GM12878 (cell line): ENCODE results near the gene RINL. TPM values are rescaled to one million over a fixed set of nuclear protein-coding genes. Genes with fewer than 3 reads are reported as not detected.
"Not testable (repeated sequence)": the region's sequence is repeated elsewhere in the genome, so short reads cannot be mapped to it uniquely, and the experiment has no call there.

ENCODE experiments used
- ATAC-seq: fragments of 200-7000 bp; cut with Tn5 transposase; 3 replicates; pipeline ENCODE4 v1.9.1; 2020; ENCODE audit warnings: mild to moderate bottlenecking, moderate library complexity
- BruUV-seq: library from RNA; stranded (reverse); fragments of 400-500 nt; replicated peaks from 2 replicates; lab custom pipeline; 2021; lab: Mats Ljungman, UMichigan
- CTCF ChIA-PET: fragments of 300-600 bp; sonication (Branson Sonifier 250); formaldehyde crosslinking; extraction: SDS; loops from one replicate; lab custom pipeline; 2021; ENCODE audit warnings: inconsistent platforms; lab: Yijun Ruan, JAX
- POLR2A ChIA-PET: fragments of 350-600 bp; formaldehyde crosslinking; extraction: SDS; loops from one replicate; lab custom pipeline; 2021; ENCODE audit warnings: inconsistent platforms; lab: Charles Lee
- RAD21 ChIA-PET: fragments of 300-600 bp; sonication (Branson Sonifier 250); formaldehyde crosslinking; loops from one replicate; lab custom pipeline; 2023; ENCODE audit warnings: antibody characterized with exemption; ENCODE audit not compliant: unreplicated experiment; lab: Charles Lee
- SMC1A ChIA-PET: fragments of 300-600 bp; sonication (Branson Sonifier 250); formaldehyde crosslinking; loops from one replicate; lab custom pipeline; 2023; ENCODE audit not compliant: unreplicated experiment, uncharacterized antibody; lab: Charles Lee
- DNase-seq: peaks from one replicate; pipeline ENCODE4 v3.0.0-alpha.2; 2011; ENCODE audit warnings: low read depth, low spot score
- FAIRE-seq: peaks from 3 replicates; lab custom pipeline; 2011; peaks lifted over from hg19 to GRCh38; lab: Jason Lieb, UNC
- H2AFZ ChIP-seq: 2 replicates; pipeline ENCODE4 v1.6.0; 2011; ENCODE audit warnings: low read depth, low read length, control low read depth; ENCODE audit not compliant: control insufficient read depth
- H3K27ac ChIP-seq: 2 replicates; pipeline ENCODE4 v1.5.1; 2011; ENCODE audit warnings: control low read depth; ENCODE audit not compliant: control insufficient read depth, insufficient read depth
- H3K27me3 ChIP-seq, 2 experiments: replicated peaks in 1 of 2; 2 replicates each; pipeline versions ENCODE4 v1.6.0 to v1.6.1; 2011; ENCODE audit warnings: low read length in 1 of 2; ENCODE audit not compliant: control insufficient read depth in 2 of 2, insufficient read depth in 2 of 2
- H3K36me3 ChIP-seq, 2 experiments: 2 replicates each; pipeline ENCODE4 v1.5.1; 2011; ENCODE audit warnings: low read length in 1 of 2; ENCODE audit not compliant: control insufficient read depth in 2 of 2, insufficient read depth in 2 of 2
- H3K4me1 ChIP-seq: 2 replicates; pipeline ENCODE4 v1.6.1; 2011; ENCODE audit warnings: mild to moderate bottlenecking, low read length, moderate library complexity, mixed read lengths; ENCODE audit not compliant: control insufficient read depth, insufficient read depth
- H3K4me2 ChIP-seq: 2 replicates; pipeline ENCODE4 v1.6.0; 2011; ENCODE audit warnings: control low read depth; ENCODE audit not compliant: control insufficient read depth, insufficient read depth
- H3K4me3 ChIP-seq: fragments of 200-600 bp; sonication (generic); 2 replicates; pipeline ENCODE4 v1.5.1; 2016
- H3K79me2 ChIP-seq: 2 replicates; pipeline ENCODE4 v1.6.0; 2011; ENCODE audit warnings: low read length; ENCODE audit not compliant: control insufficient read depth, insufficient read depth
- H3K9ac ChIP-seq: 2 replicates; pipeline ENCODE4 v1.8.0; 2011; ENCODE audit warnings: low read length, control low read depth, mixed read lengths; ENCODE audit not compliant: control insufficient read depth, insufficient read depth
- H3K9me3 ChIP-seq: replicated peaks from 3 replicates; pipeline ENCODE4 v1.5.1; 2011; ENCODE audit warnings: mild to moderate bottlenecking, low read length; ENCODE audit not compliant: control insufficient read depth, insufficient read depth
- H4K20me1 ChIP-seq: 2 replicates; pipeline ENCODE4 v1.6.0; 2011; ENCODE audit not compliant: control insufficient read depth, insufficient read depth
- CHD2 ChIP-seq: IDR thresholded peaks from 2 replicates; pipeline ENCODE4 v1.6.1; 2011; ENCODE audit warnings: low read depth, low read length, improper control_type of control experiment, borderline replicate concordance
- MYB ChIP-seq: fragments of 150-350 bp; IDR thresholded peaks from 2 replicates; pipeline ENCODE4 v1.6.1; 2014; ENCODE audit warnings: mild to moderate bottlenecking, low read depth, low read length, borderline replicate concordance
- SMC3 ChIP-seq: IDR thresholded peaks from 2 replicates; pipeline ENCODE4 v1.6.1; 2011; ENCODE audit warnings: low read length, improper control_type of control experiment, borderline replicate concordance
- SUZ12 ChIP-seq: fragments of 200-600 bp; sonication (generic); IDR thresholded peaks from one replicate; pipeline ENCODE4 v1.6.1; 2018; ENCODE audit warnings: antibody characterized with exemption, mild to moderate bottlenecking; ENCODE audit not compliant: unreplicated experiment
- ZSCAN29 ChIP-seq: fragments of 450-650 bp; IDR thresholded peaks from 2 replicates; pipeline ENCODE4 v1.6.1; 2017; ENCODE audit warnings: mild to moderate bottlenecking, moderate library complexity
- WGBS: methylation state at CpG from one replicate; pipeline ENCODE4 v1.1.6; 2016; ENCODE audit warnings: low lambda C conversion rate; ENCODE audit not compliant: insufficient replicate concordance, insufficient coverage; ENCODE audit errors: missing lambda C conversion rate; 5-methylcytosine and 5-hydroxymethylcytosine counted together
- in situ Hi-C: fragments of 300-500 bp; cut with MboI; formaldehyde crosslinking; loops from 9 replicates; pipeline ENCODE4 v1.14.3; 2018; ENCODE audit warnings: mixed read lengths
- intact Hi-C: fragments of 100-400 bp; cut with micrococcal nuclease; formaldehyde crosslinking; loops from one replicate; pipeline ENCODE4 v1.14.2; 2022; ENCODE audit not compliant: unreplicated experiment
- polyA plus RNA-seq, 11 experiments: library from polyadenylated mRNA; depleted of rRNA in 4 of 11; unstranded in 6 of 11; stranded (reverse) in 5 of 11; fragments of >200 nt; fragmentation: Nextera tagmentation in 4 of 11; fragmentation: Illumina TruSeq in 1 of 11; extraction: Ambion mirVana in 4 of 11; extraction: Trizol in 1 of 11; gene quantifications; 1 replicate in 1 of 11; 2 replicates in 10 of 11; pipeline versions ENCODE4 v1.2.1 to v1.2.3, GENCODE V29; 2011 to 2016; ENCODE audit warnings: inconsistent platforms in 2 of 11, missing spikeins in 2 of 11, low read depth in 1 of 11
- total RNA-seq, 4 experiments: library from RNA; depleted of rRNA in 3 of 4; stranded (reverse); fragments of >200 nt in 3 of 4; fragmentation: Illumina TruSeq in 1 of 4; extraction: Trizol in 1 of 4; gene quantifications; 2 replicates each; pipeline versions ENCODE4 v1.2.1 to v1.2.3, GENCODE V29; 2013 to 2021
- TF ChIP-seq, protein P1 (sequence below): fragments of 450-650 bp; IDR thresholded peaks from 2 replicates; pipeline ENCODE4 v1.6.1; 2017; ENCODE audit warnings: mild to moderate bottlenecking, moderate library complexity

RINL gene
- total and polyA plus RNA-seq, 10 of the 15 experiments (the other 5 are each of a cell fraction or from before 2014, with no cell fraction given) = 14.5 to 64.2 (median 47.6) TPM

DNA sequence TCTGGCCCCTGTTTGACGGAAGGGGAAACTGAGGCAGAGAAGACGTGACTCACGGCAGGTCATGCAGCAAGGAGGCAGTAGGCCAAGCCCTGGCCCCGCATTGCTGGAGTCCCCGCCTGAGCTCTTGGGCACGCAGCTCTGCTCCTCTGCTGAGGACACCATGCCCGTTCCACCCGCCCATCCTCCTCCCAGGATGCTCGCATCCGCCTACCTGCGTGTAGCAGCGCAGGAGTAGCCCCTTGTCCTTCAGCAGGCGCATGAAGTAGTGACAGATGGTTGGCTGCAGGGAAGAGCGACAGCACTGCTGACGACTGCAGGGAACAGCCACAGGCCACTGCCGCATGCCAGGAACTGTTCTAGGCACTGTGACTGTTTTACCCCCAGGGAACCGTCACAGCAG is 10.8 kb upstream of the RINL start:
- H3K4me2 ChIP-seq = no peak overlapping the region
- H3K36me3 ChIP-seq = no peaks in the 10 kb centered on the region; a peak in 1 of 4 replicates
- no peaks in the 10 kb centered on the region for H3K4me1 ChIP-seq
- ChIA-PET POLR2A (no interaction called here), RAD21 (interaction anchor here (1.4 kb wide), 1 partner anchor 11 kb away, joined by 8 read pairs; the partner anchor contains the start of gene RINL), SMC1A (no interaction called here), CTCF (interaction anchor here (1.3 to 5.8 kb wide), 5 partner anchors 11 to 376 kb away, joined by 8 to 62 read pairs (median 15); partner anchors contain the start of genes NFKBIB, RINL and SIRT2)
- no peaks in the 10 kb centered on the region for H3K9me3 ChIP-seq
- no peaks in the 10 kb centered on the region for H3K79me2 ChIP-seq
- no peak for ATAC-seq
- H3K27ac ChIP-seq = no peak overlapping the region
- in situ Hi-C loops = no loop called here
- FAIRE-seq = no peak
- no peak for DNase-seq
- intact Hi-C loops = loop anchor here (10.0 kb wide), 2 partner anchors 54 to 104 kb away; partner anchors contain the start of genes ECH1 and LGALS7B
- H4K20me1 ChIP-seq = no peaks in the 10 kb centered on the region
- WGBS = 87% methylated on average over 15 of the region's 17 CpGs
- no peak overlapping the region for H3K4me3 ChIP-seq
- no peak overlapping the region for H2AFZ ChIP-seq
- no TSS peak for BruUV-seq
- H3K27me3 ChIP-seq = no peaks in the 10 kb centered on the region
- TF ChIP-seq, protein P1, sequence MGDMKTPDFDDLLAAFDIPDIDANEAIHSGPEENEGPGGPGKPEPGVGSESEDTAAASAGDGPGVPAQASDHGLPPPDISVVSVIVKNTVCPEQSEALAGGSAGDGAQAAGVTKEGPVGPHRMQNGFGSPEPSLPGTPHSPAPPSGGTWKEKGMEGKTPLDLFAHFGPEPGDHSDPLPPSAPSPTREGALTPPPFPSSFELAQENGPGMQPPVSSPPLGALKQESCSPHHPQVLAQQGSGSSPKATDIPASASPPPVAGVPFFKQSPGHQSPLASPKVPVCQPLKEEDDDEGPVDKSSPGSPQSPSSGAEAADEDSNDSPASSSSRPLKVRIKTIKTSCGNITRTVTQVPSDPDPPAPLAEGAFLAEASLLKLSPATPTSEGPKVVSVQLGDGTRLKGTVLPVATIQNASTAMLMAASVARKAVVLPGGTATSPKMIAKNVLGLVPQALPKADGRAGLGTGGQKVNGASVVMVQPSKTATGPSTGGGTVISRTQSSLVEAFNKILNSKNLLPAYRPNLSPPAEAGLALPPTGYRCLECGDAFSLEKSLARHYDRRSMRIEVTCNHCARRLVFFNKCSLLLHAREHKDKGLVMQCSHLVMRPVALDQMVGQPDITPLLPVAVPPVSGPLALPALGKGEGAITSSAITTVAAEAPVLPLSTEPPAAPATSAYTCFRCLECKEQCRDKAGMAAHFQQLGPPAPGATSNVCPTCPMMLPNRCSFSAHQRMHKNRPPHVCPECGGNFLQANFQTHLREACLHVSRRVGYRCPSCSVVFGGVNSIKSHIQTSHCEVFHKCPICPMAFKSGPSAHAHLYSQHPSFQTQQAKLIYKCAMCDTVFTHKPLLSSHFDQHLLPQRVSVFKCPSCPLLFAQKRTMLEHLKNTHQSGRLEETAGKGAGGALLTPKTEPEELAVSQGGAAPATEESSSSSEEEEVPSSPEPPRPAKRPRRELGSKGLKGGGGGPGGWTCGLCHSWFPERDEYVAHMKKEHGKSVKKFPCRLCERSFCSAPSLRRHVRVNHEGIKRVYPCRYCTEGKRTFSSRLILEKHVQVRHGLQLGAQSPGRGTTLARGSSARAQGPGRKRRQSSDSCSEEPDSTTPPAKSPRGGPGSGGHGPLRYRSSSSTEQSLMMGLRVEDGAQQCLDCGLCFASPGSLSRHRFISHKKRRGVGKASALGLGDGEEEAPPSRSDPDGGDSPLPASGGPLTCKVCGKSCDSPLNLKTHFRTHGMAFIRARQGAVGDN = no peak
- TF ChIP-seq SMC3 (no peak), MYB (no peak), CHD2 (no peak), SUZ12 (no peak), ZSCAN29 (no peak)
- no peak overlapping the region for H3K9ac ChIP-seq

DNA sequence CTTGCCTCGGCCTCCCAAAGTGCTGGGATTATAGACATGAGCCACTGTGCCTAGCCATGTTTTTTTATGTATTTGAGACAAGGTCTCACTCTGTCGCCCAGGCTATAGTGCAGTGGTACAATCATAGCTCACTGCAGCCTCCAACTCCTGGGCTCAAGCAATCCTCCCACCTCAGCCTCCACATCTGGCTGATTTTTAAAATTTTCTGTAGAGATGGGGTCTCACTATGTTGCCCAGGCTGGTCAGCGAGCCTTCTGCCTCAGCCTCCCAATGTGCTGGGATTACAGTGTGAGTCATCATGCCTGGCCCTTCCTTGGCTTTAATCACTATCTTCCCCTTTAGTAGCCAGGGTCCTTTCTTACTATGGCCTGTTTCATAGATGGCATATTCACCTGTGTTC is 6.6 kb upstream of the RINL start:
- WGBS = 83% methylated on average over 3 of the region's 3 CpGs
- H2AFZ ChIP-seq, BruUV-seq, H3K9ac ChIP-seq, H3K4me2 ChIP-seq, H3K27me3 ChIP-seq, H4K20me1 ChIP-seq, H3K4me1 ChIP-seq, ATAC-seq, H3K9me3 ChIP-seq, H3K4me3 ChIP-seq, SMC1A ChIA-PET, DNase-seq, FAIRE-seq, in situ Hi-C loops, H3K27ac ChIP-seq, H3K36me3 ChIP-seq, H3K79me2 ChIP-seq: not testable (repeated sequence)
- ChIA-PET CTCF (interaction anchor here (0.6 to 1.1 kb wide), 3 partner anchors 44 to 482 kb away, joined by 3 to 5 read pairs (median 4); partner anchors contain the start of gene FAM98C), POLR2A (interaction anchor here (2.2 kb wide), 1 partner anchor 232 kb away, joined by 6 read pairs; no protein-coding TSS in a partner anchor), RAD21 (interaction anchor here (1.5 kb wide), 1 partner anchor 481 kb away, joined by 3 read pairs; the partner anchor contains the start of gene FAM98C)
- intact Hi-C loops = loop anchor here (10.0 kb wide), 2 partner anchors 50 to 100 kb away; partner anchors contain the start of genes ECH1 and LGALS7B
